Brain microvascular endothelial cell (primary cell): Measurements from ENCODE around the gene AIF1.

Experiments
- DNase-seq: peaks from one replicate; pipeline ENCODE4 v3.0.0-alpha.2; 2020
- H3K27ac ChIP-seq: fragments of 250-450 bp; sonication (Bioruptor Pico); 2 replicates; pipeline ENCODE4 v1.5.1; 2020; ENCODE audit warnings: mild to moderate bottlenecking, moderate library complexity
- H3K27me3 ChIP-seq: fragments of 250-450 bp; sonication (Bioruptor Pico); replicated peaks from 2 replicates; pipeline ENCODE4 v1.5.1; 2020; ENCODE audit warnings: mild to moderate bottlenecking
- H3K36me3 ChIP-seq: fragments of 250-450 bp; sonication (Bioruptor Pico); replicated peaks from 2 replicates; pipeline ENCODE4 v1.5.1; 2020; ENCODE audit warnings: mild to moderate bottlenecking
- H3K4me3 ChIP-seq: 2 replicates; pipeline ENCODE4 v1.5.1; 2011; ENCODE audit warnings: low read depth, mild to moderate bottlenecking, control low read depth, low read length, moderate library complexity
- in situ Hi-C: cut with HindIII; loops from 2 replicates; pipeline ENCODE4 v1.10.0; 2017; ENCODE audit warnings: low sequenced_read_pairs, low pct_ligation_motif_present
- TF ChIP-seq, protein P1 (sequence below): IDR thresholded peaks from 2 replicates; pipeline ENCODE4 v1.5.1; 2011; ENCODE audit warnings: low read depth, mild to moderate bottlenecking, moderate library complexity, low read length, control low read depth, inconsistent platforms; ENCODE audit errors: missing control alignments

The AIF1 gene

DNA sequence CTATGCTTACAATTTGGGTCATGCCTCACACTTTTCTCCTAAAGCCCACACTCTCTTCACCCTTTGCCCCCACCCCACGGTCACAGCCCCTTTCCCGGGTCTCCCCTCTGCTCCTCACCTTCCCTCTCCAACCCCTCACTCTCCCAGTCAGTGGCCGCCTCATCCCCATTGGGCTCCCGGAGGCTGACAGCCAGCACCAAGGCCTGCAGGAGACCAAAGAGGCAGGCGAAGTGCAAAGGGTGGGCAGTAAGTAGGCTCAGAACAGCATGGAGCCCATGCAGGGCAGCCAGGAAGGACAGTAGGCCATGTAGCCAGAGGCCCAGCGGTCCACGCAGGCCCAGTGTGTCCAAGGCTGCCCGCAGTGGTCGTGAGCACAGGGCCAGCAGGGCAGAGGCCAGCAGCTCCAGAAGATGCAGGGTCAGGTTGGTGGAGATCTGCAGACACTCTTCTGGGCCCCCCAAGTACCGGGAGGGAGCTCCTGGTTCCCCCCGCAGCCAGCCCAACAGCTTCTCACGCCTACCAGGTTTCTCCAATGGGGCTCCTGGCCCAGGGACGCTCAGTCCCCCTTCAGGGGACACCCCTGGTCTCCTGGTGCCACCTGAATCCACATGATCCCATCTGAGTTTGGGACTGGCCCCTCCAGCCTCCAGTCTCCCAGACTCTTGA lies 44.1 kb downstream of the AIF1 start:
- TF ChIP-seq, protein P1, sequence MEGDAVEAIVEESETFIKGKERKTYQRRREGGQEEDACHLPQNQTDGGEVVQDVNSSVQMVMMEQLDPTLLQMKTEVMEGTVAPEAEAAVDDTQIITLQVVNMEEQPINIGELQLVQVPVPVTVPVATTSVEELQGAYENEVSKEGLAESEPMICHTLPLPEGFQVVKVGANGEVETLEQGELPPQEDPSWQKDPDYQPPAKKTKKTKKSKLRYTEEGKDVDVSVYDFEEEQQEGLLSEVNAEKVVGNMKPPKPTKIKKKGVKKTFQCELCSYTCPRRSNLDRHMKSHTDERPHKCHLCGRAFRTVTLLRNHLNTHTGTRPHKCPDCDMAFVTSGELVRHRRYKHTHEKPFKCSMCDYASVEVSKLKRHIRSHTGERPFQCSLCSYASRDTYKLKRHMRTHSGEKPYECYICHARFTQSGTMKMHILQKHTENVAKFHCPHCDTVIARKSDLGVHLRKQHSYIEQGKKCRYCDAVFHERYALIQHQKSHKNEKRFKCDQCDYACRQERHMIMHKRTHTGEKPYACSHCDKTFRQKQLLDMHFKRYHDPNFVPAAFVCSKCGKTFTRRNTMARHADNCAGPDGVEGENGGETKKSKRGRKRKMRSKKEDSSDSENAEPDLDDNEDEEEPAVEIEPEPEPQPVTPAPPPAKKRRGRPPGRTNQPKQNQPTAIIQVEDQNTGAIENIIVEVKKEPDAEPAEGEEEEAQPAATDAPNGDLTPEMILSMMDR = no peak
- Histone ChIP-seq H3K4me3 (peak overlapping the region; percentile 87), H3K36me3 (peaks cover 9% of the 10 kb centered on the region), H3K27me3 (no peaks in the 10 kb centered on the region), H3K27ac (no peak overlapping the region)
- no peak for DNase-seq
- in situ Hi-C loops = no loop called here

DNA sequence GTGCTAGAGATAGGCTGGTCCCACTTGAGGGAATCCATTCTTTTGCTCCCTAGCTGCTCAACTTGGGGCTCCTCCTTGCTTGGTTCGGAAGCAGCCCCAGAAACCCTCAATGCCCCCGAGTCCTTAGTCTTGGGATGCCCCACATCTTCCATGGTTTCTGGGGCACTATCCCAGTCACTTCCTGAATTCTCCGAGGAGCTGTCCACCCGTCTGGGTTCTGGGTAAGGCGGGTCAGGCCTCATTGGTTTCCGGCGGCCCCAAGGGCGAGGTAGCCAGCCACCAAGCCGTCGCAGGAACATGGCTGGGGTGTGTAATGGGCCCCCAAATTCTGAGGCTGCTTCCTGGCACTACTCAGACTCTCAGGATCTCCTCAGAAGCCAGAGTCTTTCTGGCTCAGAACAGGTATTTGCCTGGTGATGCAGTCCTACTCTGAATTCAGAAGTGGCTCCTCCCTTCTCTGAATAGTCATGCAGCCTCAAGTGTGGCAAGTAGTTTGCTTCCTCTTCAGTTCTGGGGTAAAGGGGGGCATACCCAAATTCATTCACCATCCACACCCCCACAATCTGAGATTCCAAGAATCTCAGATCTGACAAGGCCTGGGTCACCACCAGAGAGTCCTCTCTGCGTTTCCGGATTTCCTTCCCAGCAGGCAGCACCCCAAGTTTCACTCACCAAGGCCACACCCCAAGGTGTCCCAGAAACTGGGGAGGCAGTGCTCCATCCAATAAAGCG lies 44.8 kb downstream of the AIF1 start:
- TF ChIP-seq, protein P1 = no peak
- H3K27me3 ChIP-seq = no peaks in the 10 kb centered on the region
- no peak for DNase-seq
- peak overlapping the region; percentile 87 for H3K4me3 ChIP-seq
- peaks cover 9% of the 10 kb centered on the region for H3K36me3 ChIP-seq
- in situ Hi-C loops = no loop called here
- peak overlapping the region; percentile 43 for H3K27ac ChIP-seq

DNA sequence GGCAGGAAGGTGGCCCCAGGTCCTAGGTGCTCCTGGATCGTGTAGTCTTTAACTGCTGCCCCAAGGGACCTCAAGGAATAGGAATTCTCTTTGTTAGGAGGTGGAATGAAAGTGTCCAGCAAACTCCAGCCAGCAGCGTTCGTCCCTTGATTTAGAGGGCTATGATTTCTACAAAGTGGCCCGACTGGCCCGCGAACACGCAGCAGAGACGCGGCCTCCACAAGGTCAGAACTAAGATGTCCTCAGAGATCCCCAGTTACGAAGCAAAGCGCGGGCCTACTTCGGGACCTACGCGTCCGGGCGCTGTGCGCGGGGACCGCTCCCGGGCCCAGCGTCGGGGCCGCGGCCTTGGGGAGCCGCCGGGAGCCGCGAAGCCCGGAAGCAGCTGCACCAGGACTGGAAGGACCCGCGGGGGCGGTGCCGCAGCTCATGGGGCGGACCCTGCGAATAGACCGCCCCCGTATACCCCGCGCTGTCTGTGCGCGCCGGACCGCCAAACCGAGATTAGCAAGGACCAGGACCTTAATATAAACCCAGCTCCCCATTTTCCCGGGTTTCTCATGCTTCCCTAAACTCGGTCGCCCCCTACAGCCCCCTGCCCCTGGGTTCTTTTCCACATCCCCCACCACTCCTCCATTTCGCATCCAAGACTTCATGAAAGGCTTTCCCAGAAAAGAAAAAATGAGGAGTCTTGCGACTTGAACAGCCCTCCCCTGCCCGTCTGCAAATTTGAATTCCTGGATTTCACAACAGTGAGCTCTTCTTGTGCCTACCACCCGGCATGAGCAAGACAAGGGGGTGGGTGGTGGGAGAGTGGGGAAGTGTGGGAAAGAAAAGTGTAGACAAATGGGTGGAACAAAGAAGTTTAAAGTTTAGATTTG lies 45.6 kb downstream of the AIF1 start, which contains the start of gene C6orf47:
TSS of gene C6orf47 (minus strand) at position 398 of the 881 bp plus-strand sequence. CDS start 831 bp downstream, outside the sequence.
- Histone ChIP-seq H3K36me3 (peaks cover 9% of the 10 kb centered on the region), H3K27me3 (no peaks in the 10 kb centered on the region), H3K27ac (peak within 1 kb of the TSS; percentile 43), H3K4me3 (peak within 1 kb of the TSS; percentile 87)
- TF ChIP-seq, protein P1 = peak; percentile 8
- in situ Hi-C loops = no loop called here
- peak; percentile 72 for DNase-seq

DNA sequence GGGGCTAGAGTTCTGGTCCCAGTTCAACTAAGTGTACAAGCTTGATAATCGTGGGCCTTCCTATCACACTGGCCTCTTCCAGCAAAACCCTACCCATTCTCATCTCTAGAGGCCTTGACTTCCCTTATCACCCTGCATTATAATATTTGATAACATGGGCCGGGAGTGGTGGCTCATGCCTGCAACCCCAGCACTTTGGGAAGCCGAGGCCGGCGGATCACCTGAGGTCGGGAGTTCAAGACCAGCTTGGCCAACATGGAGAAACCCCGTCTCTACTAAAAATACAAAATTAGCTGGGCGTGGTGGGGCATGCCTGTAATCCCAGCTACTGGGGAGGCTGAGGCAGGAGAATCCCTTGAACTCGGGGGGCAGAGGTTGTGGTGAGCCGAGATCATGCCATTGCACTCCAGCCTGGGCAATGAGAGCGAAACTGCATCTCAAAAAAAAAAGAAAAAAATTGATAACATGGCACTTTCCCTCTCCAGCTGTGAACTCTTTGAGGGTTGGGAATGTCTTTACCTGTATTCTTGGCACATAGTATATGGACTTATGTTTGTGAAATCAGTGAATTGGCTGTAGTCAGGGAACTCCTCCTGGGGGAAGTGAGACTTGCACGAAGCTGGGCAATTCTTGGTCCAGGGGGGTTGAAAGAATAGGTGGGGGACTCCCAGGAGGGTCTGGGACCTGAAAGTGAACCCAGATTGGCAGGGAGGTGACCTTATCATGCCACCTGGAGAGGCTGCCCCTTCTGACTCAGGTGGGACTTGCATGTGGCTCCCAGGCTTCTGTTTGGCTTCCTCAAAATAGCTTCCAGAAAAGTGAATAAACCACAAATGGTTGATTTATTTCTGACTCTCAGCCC lies 46.5 kb downstream of the AIF1 start:
- TF ChIP-seq, protein P1 = no peak
- Histone ChIP-seq H3K4me3 (peak overlapping the region; percentile 87), H3K36me3 (peaks cover 11% of the 10 kb centered on the region), H3K27ac (peak overlapping the region; percentile 43), H3K27me3 (no peaks in the 10 kb centered on the region)
- in situ Hi-C loops = no loop called here
- no peak for DNase-seq

DNA sequence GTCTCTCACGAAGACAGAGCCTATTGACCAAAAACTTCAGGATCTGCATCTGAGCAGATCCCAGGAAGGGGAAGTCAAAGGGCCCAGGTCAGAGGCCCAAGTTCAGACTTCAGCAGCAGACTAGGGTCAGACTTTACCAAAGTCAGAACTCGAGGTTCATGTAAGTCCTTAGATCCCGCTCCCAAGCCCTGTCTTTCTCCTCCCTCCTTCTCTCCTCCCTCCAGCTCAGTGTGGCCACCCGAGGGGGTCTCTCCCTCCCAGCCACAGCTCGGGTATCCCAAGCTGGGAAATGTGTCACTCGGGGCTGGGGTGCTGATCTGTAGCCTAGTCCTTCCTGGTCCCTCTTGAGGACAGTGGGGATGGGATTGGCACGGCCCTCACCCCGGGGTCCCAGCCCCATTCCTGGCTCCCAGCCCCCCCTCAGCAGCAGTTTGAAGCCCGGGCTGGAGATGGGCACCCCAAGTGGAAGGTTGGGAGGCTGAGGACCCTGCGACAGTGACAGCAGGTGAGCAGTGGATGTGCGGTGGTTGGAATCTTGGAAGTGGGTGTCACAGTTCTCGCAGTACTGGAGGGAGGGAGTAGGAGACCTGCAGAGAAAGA lies 47.2 kb downstream of the AIF1 start:
- DNase-seq = no peak
- Histone ChIP-seq H3K36me3 (peaks cover 18% of the 10 kb centered on the region), H3K4me3 (no peak overlapping the region), H3K27ac (no peak overlapping the region), H3K27me3 (no peaks in the 10 kb centered on the region)
- in situ Hi-C loops = no loop called here
- TF ChIP-seq, protein P1 = no peak
